ENCODE data around the gene LENEP.

LENEP gene, protein sequence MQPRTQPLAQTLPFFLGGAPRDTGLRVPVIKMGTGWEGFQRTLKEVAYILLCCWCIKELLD

DNA sequence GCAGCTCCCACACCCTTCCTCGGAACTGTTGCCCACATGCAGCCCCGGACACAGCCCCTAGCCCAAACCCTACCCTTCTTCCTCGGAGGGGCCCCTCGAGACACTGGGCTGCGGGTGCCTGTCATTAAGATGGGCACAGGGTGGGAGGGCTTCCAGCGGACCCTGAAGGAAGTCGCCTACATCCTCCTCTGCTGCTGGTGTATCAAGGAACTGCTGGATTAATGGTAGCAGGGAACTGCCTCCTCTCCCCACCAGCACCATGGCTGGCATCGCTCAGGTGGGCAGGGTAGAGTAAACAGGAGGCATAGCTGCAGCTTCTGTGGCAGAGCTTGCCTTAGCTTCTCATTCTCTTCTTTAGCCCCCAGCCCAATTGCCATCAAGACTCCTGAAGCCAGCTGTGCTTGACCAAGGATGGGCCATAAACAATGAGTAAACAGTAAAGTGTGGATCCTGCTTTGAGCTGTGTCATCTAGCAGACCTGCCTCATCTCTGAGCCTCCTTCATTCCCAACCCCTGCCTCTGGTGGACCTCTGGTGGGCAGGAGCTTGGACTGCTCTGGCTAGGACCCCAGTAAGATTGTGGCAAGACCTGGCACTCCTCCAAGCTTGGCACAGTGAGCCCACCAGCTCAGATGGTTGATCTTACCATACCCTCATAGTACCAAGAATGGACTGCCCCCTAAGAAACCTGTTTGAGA is at the start of gene LENEP:
Gene LENEP, plus strand, starts transcription at position 15 of the 697 bp plus-strand sequence. Its CDS starts 22 bp downstream, at position 37.
- DNase-seq (ENCODE audit: low read depth) = no peak

DNA sequence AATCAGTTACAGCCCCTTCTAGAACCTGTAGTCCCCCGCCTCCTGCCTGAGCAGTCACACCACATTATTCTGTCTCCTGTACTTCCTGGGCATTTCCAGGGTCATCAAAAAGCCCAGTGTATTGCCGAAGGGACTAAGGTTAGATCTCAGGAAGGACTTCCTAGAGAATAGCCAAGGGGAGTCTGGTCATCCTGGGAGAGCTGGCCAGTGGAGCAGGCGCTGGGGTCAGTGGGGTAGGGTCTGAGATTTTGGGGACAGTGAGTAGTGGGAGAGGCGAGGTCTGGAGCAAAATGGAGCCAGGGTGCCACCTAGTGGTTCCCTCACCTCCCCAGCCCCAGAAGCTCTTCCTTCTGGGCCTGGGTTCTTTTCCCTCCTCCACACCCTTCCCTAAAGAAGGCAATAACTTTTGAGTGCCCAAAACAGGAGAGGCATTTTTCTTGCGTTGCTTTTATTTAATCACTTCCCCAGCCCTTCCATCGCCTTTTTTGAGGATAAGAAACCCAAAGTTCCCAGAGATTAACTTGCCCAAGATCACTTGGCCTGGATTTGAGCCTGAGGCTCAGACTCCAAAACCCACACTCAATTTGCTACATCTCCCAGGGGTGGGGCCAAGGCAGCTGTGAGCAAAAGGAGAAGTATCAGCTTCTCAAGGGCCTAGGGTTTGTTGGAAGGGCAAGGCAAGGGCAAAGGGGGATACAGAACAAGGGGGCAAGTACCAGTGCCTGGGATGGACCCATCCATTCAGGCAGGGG is 49.6 kb upstream of the LENEP start:
- no peak for DNase-seq (ENCODE audit: low read depth)

DNA sequence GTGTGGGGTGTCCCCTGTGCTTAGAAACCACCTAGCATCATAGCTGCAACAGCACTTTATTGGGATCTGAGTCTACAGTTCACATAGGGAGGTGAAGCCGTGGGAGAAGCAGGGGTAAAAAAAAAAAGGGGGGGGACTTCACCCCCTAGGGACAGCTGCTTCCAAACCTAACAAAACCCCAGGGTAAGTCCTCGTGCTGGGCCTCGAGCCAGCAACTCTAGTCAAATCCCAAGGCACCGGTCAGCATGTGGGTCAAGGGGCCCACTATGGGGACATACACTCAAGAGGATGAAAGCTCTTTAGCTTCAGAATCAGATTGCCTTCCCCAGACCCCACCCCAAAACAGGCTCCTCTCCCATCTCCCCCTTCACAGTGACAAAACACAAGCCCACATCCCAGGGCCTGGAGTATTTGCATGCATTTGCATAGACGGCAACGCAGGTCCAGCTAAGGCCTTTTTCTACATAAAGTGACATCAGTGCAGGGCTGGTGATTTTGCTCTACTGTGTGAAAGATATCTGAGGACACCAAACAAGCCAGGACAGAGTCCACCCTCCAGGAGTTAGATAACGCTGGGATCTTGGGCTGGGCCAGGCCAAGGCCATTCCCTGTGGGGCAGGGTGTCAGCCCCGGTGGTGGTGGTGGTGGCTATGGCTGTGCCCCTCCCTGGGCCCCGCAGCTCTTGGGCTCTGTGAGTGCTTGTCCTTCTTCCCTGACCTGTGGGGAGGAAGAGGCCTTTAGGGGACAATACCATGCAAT is 48.8 kb upstream of the LENEP start:
- no peak for DNase-seq (ENCODE audit: low read depth)

DNA sequence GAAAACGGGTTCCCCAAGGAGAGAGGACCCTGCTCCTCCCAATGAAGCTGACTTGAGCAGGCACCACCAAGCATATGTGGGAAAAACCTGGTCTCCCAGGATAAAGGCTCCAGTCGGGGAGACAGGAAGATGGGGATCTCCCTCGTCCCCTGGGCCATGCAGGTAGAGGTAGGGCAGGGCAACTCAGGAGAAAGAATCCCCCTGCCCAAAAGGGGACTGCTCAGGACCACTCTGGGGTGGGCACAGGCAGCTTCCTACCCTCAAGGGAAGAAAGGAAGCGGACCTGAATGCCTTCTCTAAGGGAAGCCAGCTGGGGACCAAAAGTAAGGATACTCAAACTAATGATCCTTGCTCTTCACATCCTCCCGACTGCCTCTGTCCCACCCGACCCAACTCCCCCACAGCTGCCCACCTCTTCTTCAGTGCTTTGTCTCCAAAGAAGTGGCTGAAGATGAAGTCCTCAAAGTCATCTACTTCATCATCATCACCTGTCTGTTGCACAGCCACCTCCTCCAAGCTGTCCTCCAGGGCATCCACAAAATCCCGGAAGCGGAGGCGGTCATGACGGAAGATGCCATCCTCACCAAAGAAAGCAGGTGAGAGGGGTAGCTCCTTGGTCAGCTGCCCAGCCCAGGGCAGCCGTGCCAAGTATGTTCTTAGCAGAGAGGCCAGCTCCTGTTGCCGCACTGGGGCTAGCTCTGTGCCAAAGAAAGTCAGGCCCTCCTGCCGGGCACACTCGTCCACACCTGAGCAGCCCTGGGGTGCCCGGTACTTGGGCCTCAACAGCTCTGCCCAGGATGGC is 48.0 kb upstream of the LENEP start:
- DNase-seq (ENCODE audit: low read depth) = no peak

DNA sequence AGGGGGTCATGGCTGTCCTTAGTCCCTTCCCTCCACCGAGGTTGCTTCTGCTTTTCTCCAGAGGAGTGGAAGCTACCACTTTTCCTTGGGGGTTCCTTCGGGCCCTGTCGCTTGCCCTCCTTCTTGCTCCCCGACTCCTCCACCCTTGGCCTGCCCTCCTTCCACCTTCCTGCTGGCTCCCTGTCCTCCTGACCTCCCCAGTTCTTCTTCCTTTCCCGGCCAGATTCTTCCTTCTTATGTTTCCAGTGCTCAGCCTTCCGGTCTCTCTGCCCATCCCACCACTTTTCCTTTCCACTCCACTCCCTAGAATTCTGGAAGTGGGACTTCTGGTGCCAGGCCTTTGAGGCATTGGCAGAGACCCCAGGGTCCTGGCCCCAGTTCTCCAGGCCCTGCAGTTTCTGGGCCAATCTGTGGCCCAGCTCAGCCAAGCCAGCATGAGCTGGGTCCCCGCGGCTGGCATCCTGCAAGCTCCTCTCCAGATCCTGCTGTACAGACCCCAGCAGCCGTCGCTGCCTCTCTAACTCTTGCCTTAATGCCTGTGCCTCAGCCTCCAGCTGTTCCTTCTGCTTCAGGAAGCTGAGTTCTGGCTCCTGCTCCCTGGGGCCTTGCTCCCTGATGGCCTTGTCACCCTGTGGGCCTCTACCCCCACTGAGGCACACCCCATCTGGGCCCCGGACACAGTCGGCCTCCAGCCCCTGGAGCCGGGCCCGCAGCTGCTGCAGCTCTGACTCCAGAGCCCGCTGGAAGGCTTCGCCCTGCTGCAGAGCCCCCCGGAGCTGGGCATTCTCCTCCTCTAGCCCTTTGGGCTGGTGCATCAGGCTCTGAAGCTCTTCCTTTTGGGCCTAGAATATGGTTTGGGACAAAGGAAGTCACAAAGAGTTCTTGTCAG is 47.2 kb upstream of the LENEP start:
- no peak for DNase-seq (ENCODE audit: low read depth)

DNA sequence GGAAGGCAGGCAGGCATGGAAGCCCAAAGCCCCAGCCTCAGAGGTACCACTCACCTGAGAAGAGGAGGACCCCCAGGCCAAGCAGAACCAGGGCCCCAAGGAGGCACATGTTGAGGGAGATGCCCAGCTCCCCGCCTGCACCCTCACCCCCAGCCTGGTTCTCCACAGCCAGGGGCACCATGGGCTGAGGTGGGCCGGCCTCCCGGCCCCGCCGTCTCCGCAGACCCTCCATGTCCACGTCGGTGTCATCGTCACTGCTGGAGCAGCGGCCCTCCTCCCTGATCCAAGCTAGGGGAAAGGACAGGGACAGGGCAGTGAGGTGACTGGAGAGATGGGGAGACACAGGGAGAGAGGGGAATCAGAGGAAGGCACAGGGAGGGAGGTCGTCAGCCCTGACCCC is 45.3 kb upstream of the LENEP start:
- DNase-seq (ENCODE audit: low read depth) = no peak

DNA sequence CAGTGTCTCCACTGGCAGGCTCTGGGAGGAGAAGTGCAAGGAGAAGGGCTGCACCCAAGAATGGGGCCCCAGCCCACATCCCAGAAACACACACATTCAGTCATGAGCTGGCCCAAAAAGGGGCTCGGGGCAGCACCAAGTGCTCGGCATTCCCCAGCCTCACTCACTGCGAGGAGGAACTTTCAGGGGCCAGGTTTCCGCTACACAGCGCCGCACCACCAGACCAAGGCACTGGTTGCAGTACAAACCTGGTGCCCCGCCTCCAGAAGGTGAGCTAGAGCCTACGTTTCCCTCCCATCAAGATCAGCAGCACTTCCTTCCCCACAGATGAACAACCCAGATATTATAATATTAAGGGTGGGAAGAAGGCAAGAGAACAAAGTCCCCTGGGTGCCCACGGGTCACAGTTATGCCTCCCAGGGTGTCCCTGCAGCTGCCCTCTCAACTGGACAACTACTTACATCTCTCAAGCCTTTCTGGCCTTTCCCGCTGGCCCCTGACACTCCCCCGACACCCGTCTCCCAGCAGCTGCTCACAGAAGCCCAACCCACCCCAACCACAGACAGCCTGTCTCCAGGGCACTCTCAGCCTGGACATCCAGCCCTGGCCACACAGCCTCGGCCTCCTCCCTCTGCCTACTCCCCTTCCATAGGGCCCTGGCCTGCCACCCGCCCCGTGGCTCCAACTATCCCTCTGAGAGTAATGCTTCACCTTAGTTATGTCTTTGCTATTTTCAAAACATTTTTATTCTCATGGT is 41.3 kb upstream of the LENEP start:
- peak; percentile 55 for DNase-seq (ENCODE audit: low read depth)

DNA sequence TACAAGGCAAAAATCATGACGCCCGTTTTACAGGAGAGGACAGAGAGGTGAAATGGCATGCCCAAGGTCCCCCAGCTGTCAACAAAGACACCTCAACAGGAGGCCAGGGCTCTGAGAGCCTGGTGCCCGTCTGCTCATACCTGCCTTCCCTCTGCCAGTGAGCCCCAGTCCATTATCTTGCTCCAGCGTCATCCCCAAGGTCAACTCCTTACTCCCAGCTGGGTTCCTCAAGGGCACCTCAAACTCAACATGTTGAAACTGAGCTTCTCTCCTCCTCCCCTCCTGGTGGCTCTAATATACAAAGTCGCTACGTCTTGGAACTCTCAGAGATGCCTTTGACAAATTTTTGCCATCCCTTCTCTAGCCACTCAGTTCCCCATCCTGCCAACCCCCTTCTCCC is 40.7 kb upstream of the LENEP start:
- no peak for DNase-seq (ENCODE audit: low read depth)

DNA sequence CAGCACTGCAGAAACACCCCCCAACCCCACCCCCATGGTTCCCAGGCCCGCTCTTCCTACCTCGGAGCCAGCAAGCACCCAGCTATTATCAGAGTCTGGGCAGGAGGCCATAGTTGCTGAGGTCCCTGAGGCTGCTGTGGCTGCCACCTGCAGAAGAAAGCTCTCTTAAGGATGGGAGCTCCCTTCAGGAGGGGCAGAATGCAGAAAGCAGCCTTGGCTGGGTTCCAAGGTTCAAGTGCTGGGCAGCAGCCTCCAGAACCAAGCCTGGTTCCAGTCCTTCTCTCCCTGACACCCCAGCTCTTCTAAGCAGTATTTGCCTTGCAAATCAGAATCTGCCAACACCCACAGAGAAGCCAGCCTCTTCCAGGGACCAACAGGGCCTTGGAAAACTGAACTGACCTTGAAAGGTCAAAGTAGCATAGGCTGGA is 39.8 kb upstream of the LENEP start:
- DNase-seq (ENCODE audit: low read depth) = no peak

DNA sequence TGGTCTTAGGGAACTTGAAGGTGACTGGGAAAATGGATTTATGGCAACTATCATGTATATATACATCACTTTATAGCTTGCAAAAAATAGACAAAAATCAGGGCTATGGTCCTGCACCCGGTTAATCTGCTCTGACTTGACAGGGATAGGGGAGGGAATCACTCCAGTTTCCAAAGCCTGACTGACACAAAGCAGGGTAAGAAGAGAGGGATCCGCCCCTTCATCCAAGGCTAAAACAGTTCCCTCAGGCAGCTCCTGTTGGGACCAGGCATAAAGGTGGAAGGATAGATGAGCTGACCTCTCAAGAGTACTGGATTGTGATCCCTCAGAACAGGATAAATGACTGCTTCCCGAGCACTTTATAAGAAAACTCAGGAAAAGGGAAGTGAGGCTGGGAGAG is 38.8 kb upstream of the LENEP start:
- no peak for DNase-seq (ENCODE audit: low read depth)

DNA sequence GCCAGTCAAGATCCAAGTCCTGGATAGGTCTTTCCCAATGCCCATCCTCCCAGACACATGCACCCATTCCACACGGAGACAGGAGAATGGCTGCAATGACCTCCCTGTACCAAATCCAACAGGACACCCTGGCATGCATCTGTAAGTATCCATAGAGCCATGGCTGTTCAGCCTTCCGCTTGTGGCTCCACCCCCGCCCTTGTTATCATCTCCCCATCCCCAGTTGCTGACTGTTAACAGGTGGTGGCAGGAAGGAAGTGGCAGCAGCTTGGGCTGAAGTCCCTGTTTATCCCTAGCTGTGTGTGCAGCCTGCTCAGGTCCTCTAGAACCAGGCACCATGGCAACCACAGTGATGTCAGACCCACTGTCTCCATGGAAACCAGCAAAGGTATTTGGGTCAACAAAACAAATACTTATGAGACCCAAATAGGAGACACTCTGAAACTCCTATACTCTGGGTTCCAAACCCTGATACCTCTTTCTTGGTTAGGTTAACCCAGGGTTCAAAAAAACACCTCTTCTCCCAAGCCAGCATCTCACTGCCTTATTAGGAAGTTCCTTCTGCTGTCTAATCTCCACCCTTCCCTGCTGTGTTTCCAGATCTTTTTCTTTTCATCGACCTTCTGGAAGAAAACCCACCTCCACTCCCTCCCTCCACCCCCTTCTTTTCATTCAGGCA is 38.2 kb upstream of the LENEP start:
- DNase-seq (ENCODE audit: low read depth) = peak; percentile 64

DNA sequence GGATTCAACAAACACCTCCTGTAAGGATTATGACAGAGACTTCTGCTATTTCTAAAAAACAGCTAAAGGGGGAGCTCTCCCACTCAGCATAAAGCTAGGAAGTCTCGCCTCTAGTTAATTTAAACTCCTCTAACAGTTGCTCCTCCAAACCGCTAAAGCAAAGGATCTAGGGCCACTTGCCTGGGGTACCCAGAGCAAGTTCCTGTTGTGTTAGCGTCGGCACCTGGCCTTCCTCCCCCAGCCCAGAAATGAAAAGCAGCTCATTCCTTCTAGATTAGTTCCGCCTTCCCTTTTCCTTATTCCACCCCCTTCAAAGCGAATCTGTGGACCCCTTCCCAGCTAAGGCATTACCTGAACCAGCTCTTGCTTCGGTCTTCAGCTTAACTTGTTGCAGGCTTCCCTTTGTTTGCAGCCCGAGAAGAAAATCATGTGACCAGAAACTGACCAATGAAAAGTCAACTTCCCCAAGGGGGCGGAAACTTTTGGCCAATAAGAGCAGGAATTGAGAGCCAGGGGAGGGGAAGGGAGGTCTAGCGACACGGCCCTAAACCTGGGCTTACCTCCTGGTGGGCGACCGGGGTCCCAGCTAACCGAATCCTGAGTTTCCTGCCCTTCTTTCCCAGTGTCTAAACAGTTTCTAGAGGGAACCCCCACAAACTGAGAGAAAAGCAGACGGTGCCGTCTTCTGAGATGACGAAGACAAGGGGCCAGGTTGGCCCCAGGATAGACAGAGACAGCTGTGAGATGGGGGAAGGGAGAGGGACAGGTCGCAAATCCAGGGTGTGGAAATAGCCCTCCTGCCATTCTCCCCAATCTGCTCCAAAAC is 37.5 kb upstream of the LENEP start, which contains the start of gene PBXIP1:
Gene PBXIP1, minus strand, starts transcription at position 382 of the 826 bp plus-strand sequence. CDS start 2,378 bp downstream, outside the sequence.
- DNase-seq (ENCODE audit: low read depth) = peak; percentile 79

DNA sequence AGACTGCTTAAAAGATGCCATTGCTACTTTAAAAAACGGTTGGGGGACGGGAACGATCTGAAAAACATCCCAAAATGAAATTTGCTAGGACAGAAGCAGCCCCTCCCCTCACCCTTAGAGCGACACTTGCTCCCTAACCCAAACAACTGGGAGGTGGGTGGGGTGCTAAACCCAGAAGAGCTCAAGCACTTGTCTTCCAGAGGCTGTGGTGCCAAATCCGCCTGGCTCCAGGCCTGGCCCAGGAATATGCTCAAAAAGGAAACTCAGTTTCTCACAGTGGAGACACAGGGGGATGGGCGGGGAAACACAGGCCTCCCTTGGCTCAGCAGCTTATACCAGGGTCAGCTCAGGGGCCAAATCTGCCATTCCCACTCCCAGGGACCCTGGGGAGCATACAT is 36.8 kb upstream of the LENEP start:
- no peak for DNase-seq (ENCODE audit: low read depth)

DNA sequence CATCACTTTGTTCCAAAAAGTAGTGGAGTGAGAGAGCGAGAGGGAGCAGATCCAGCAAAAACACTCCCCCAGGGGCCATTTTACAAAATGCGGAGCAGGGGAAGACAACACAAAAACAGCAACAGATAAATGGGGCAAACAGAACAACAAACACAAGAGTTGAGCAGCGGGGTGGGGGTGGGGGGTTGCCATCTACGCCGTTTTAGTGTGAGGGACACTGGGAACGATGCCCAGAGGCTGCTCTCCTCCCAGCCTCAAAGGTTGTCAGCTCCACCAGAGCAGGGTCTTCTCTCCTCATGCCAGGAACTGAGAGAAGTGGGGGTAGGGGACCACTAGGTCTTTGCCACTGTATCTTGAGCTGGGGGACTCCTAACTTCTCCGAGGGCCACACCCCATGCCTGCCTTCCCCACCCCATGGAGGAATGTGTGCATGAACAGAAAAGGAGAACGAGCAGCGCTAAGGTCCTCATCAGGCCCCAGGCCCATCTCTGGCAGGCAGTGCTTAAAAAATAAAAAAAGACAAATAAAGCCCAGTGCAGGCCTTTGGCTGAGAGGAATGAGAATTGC is 36.2 kb upstream of the LENEP start:
- DNase-seq (ENCODE audit: low read depth) = no peak

DNA sequence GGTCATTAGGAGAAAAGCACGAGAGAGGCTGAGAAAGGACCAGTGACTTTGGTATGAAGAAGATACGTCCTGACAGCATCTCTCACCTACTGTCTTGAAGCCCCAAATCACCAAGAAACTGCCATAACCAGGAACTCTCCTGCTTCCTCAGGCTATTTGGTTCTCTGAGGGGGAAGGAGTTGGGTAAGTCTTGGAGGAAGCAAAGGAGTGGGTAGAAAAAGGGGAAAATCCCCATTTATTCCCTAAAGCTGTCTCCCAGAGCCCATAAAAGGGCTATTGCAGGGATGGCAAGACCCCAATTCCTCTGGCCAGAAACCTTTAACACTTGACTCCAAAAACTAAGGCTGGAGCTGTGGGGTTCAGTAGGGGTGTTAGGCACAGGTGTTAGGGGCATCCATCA is 35.4 kb upstream of the LENEP start:
- DNase-seq (ENCODE audit: low read depth) = no peak

DNA sequence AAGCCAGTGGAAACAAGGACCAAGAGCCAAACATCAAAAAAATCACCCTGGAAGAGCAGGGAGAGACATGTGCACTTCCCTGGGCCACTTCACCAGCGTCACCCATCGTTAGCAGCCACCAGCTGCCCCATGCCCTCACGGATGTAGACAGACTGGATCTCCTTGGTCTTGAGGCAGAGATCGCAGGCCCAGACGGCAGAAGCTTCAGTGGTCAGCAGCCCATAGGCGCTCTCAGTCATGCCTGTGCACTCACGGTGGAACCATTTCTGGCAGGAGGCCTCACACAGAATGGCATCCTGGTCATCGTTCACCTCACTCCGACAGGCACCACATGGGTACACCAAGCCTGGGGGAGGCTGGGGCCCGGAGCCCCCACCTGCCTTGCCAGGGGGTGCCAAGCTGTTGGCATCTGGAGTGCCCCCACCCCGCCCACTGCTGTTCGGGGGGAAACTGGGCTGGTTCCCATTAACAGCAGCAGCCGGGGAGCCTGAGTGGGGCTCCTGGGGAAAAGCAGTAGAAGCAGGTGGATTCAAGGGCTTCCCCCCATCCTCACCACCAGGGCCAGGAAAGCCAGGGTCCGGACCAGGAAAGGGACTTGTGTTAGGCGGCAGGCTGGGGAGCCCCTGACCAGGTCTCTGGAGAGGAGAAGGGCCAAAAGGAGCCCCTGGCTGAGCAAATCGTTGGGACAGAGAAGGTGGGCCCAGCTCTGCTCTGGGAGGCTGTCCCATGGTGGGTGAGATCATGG is 34.5 kb upstream of the LENEP start:
- DNase-seq (ENCODE audit: low read depth) = no peak

DNA sequence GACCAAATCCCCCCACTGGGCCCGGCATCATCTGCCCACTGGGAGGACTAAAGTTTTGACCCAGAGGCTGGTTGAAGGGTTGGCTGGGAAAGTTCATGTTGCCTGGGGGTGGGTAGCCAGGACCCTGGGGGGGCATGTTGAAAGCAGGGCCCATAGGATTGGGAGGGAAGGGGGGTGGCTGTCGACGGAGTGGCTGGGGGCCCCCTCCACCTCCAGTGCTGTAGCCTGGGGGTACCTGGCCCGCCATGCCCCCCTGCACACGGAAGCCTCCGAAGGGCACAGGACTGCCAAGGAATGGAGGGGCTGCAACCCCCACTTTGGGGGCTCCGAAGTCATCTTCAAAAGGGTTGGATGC is 34.0 kb upstream of the LENEP start:
- no peak for DNase-seq (ENCODE audit: low read depth)
